ENCODE measurements around the gene C15orf61.

DNA sequence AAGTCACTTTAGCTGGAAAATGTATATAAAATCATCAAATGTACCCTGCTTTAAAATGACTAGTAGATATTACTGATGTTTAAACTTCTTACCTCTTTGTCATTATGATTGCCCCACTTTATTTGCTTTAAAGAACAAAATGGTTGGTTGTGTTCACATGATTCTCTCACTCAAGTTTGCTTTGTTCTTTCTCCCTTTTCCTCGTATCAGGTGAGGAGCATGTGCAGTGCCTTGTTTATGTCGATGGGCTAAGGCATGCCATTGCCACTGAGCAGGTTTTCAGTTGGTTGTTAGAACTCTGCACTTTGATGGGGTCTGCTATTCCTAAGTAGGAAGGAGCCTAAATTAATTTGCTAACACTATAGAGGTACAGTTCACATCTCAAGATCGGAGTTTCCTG, 26.9 kb downstream of the C15orf61 start:
- TF ChIP-seq POLR2A (IDR thresholded peaks at IDR 0.05) (no peak), POLR2AphosphoS5 (IDR thresholded peaks at IDR 0.05) (no peak)
- TF ChIP-seq, protein P1, sequence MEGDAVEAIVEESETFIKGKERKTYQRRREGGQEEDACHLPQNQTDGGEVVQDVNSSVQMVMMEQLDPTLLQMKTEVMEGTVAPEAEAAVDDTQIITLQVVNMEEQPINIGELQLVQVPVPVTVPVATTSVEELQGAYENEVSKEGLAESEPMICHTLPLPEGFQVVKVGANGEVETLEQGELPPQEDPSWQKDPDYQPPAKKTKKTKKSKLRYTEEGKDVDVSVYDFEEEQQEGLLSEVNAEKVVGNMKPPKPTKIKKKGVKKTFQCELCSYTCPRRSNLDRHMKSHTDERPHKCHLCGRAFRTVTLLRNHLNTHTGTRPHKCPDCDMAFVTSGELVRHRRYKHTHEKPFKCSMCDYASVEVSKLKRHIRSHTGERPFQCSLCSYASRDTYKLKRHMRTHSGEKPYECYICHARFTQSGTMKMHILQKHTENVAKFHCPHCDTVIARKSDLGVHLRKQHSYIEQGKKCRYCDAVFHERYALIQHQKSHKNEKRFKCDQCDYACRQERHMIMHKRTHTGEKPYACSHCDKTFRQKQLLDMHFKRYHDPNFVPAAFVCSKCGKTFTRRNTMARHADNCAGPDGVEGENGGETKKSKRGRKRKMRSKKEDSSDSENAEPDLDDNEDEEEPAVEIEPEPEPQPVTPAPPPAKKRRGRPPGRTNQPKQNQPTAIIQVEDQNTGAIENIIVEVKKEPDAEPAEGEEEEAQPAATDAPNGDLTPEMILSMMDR (IDR thresholded peaks at IDR 0.05 in 8 of 11, conservative IDR thresholded peaks at IDR 0.05 in 3 of 11): no peak

All from spleen (tissue), 7 donors.